Jurkat, Clone E6-1 (cell line): ENCODE data around the gene UTS2R.
"Not testable (repeated sequence)": the region's sequence is repeated elsewhere in the genome, so short reads cannot be mapped to it uniquely, and the experiment has no call there.

Source experiments
- DNase-seq: peaks from one replicate; pipeline ENCODE4 v3.0.0-alpha.2; 2011; ENCODE audit warnings: low read depth, low spot score
- H3K4me3 ChIP-seq: 2 replicates; pipeline ENCODE4 v1.5.1; 2011; ENCODE audit warnings: mild to moderate bottlenecking, low read length, control low read depth, moderate library complexity

The UTS2R gene

GRCh38 chr17:82370471-82371332, 863 bp upstream of the UTS2R start:
- no peak overlapping the region for H3K4me3 ChIP-seq
- DNase-seq, result no peak

GRCh38 chr17:82372249-82373071, 895 bp downstream of the UTS2R start:
- H3K4me3 ChIP-seq, result no peak overlapping the region

GRCh38 chr17:82373072-82373452, 1.5 kb downstream of the UTS2R start:
- DNase-seq, H3K4me3 ChIP-seq: not testable (repeated sequence)

More at GRCh38 chr17:82372249-82373071, 895 bp downstream of the UTS2R start:
- no peak for DNase-seq

GRCh38 chr17:82373731-82374625, 2.4 kb downstream of the UTS2R start:
- DNase-seq, result no peak
- H3K4me3 ChIP-seq, result no peak overlapping the region

GRCh38 chr17:82374626-82375331, 3.2 kb downstream of the UTS2R start:
- no peak for DNase-seq
- no peak overlapping the region for H3K4me3 ChIP-seq

GRCh38 chr17:82375359-82376041, 3.9 kb downstream of the UTS2R start:
- DNase-seq, result no peak
- H3K4me3 ChIP-seq, result no peak overlapping the region

- no peak for DNase-seq
These were observed 4.6 kb downstream of the UTS2R start for GRCh38 chr17:82376042-82376730.

GRCh38 chr17:82377294-82377693, 5.7 kb downstream of the UTS2R start:
- DNase-seq, result not testable (repeated sequence)

More at GRCh38 chr17:82376042-82376730, 4.6 kb downstream of the UTS2R start:
- H3K4me3 ChIP-seq, result no peak overlapping the region

GRCh38 chr17:82377924-82378740, 6.6 kb downstream of the UTS2R start:
- DNase-seq, result no peak

More at GRCh38 chr17:82377294-82377693, 5.7 kb downstream of the UTS2R start:
- not testable (repeated sequence) for H3K4me3 ChIP-seq

GRCh38 chr17:82378741-82379021, 7.1 kb downstream of the UTS2R start:
- no peak overlapping the region for H3K4me3 ChIP-seq
- no peak for DNase-seq

More at GRCh38 chr17:82377924-82378740, 6.6 kb downstream of the UTS2R start:
- H3K4me3 ChIP-seq, result no peak overlapping the region

- no peak for DNase-seq
- no peak overlapping the region for H3K4me3 ChIP-seq
These were observed 9.5 kb downstream of the UTS2R start for GRCh38 chr17:82380860-82381702.

- H3K4me3 ChIP-seq, result not testable (repeated sequence)
These were observed 10.1 kb downstream of the UTS2R start for GRCh38 chr17:82381703-82382009.

GRCh38 chr17:82382220-82382932, 10.8 kb downstream of the UTS2R start:
- not testable (repeated sequence) for H3K4me3 ChIP-seq, DNase-seq

More at GRCh38 chr17:82381703-82382009, 10.1 kb downstream of the UTS2R start:
- DNase-seq, result not testable (repeated sequence)

- no peak overlapping the region for H3K4me3 ChIP-seq
- DNase-seq, result no peak
These were observed 11.3 kb downstream of the UTS2R start for GRCh38 chr17:82382933-82383255.

GRCh38 chr17:82383411-82383810, 11.8 kb downstream of the UTS2R start:
- no peak overlapping the region for H3K4me3 ChIP-seq
- no peak for DNase-seq
